Measurements from ENCODE around the gene TRAPPC14.

DNA sequence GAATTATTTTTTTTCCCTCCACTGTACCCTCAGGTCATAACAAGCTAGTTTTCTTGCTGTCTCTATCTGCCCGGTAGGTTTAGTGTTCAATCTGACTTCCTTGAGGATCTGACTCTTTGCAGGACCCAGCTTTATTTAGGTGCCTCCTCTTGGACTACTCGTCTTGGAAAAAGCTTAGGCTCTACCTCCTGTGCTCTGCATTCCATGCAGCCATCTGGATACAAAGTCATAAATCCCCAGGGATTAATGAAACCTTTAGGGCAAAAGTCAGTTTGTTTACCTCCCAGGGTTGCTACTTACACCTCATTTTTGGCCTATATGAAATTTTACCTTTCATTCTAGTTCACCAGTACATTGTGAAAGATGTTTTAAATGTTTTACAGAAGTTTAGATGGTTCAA, 27.2 kb upstream of the TRAPPC14 start:
- TF ChIP-seq EZH2phosphoT487 (IDR thresholded peaks at IDR 0.05; ENCODE audit: borderline replicate concordance, low read length): no peak
- no peak for TF ChIP-seq EZH2 (IDR thresholded peaks at IDR 0.05; ENCODE audit: low read length, unreplicated experiment)
- TF ChIP-seq, protein P1, sequence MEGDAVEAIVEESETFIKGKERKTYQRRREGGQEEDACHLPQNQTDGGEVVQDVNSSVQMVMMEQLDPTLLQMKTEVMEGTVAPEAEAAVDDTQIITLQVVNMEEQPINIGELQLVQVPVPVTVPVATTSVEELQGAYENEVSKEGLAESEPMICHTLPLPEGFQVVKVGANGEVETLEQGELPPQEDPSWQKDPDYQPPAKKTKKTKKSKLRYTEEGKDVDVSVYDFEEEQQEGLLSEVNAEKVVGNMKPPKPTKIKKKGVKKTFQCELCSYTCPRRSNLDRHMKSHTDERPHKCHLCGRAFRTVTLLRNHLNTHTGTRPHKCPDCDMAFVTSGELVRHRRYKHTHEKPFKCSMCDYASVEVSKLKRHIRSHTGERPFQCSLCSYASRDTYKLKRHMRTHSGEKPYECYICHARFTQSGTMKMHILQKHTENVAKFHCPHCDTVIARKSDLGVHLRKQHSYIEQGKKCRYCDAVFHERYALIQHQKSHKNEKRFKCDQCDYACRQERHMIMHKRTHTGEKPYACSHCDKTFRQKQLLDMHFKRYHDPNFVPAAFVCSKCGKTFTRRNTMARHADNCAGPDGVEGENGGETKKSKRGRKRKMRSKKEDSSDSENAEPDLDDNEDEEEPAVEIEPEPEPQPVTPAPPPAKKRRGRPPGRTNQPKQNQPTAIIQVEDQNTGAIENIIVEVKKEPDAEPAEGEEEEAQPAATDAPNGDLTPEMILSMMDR (conservative IDR thresholded peaks at IDR 0.05; ENCODE audit: low read depth, low read length): no peak
